CD14-positive monocyte (primary cell): ENCODE measurements around the gene TMEM222. TPM values are rescaled to one million over a fixed set of nuclear protein-coding genes. Genes with fewer than 3 reads are reported as not detected.

Source experiments
- DNase-seq, 3 donors: peaks; one replicate each; pipeline ENCODE4 v3.0.0-alpha.2; 2011 to 2022
- H2AFZ ChIP-seq: 2 replicates; pipeline ENCODE4 v1.6.0; 2012; ENCODE audit warnings: mild to moderate bottlenecking, low read depth, low read length, inconsistent platforms; ENCODE audit not compliant: insufficient read depth, poor library complexity, severe bottlenecking
- H3K27ac ChIP-seq, 2 donors: 1 replicate in 1 of 2; 2 replicates in 1 of 2; pipeline ENCODE4 v1.5.1; 2012 to 2013; ENCODE audit warnings: low read length in 2 of 2, control low read depth in 1 of 2, inconsistent platforms in 1 of 2, low read depth in 1 of 2, mild to moderate bottlenecking in 1 of 2
- H3K27me3 ChIP-seq, 2 donors: one replicate each; pipeline versions ENCODE4 v1.6.0 to v1.6.1; 2011 to 2013; ENCODE audit warnings: low read length in 2 of 2; ENCODE audit not compliant: control insufficient read depth in 2 of 2, insufficient read depth in 2 of 2
- H3K36me3 ChIP-seq, 2 donors: replicated peaks in 1 of 2; 1 replicate in 1 of 2; 2 replicates in 1 of 2; pipeline versions ENCODE4 v1.5.1 to v1.6.1; 2012 to 2013; ENCODE audit warnings: low read length in 2 of 2, control low read depth in 1 of 2, inconsistent platforms in 1 of 2, mild to moderate bottlenecking in 1 of 2; ENCODE audit not compliant: insufficient read depth in 2 of 2, control insufficient read depth in 1 of 2
- H3K4me1 ChIP-seq, 2 donors: 1 replicate in 1 of 2; 2 replicates in 1 of 2; pipeline versions ENCODE4 v1.5.1 to v1.6.1; 2012 to 2013; ENCODE audit warnings: low read length in 2 of 2, control low read depth in 1 of 2, inconsistent platforms in 1 of 2, mild to moderate bottlenecking in 1 of 2, moderate library complexity in 1 of 2; ENCODE audit not compliant: insufficient read depth in 2 of 2, control insufficient read depth in 1 of 2
- H3K4me2 ChIP-seq: replicated peaks from 2 replicates; pipeline ENCODE3; 2012; ENCODE audit warnings: low read length, moderate library complexity, mild to moderate bottlenecking; ENCODE audit not compliant: poor library complexity, severe bottlenecking; ENCODE audit errors: extremely low read depth
- H3K4me3 ChIP-seq, 3 experiments: fragments of 200-600 bp in 1 of 3; sonication (generic) in 1 of 3; replicated peaks in 1 of 3; 1 replicate in 2 of 3; 2 replicates in 1 of 3; pipeline ENCODE4 v1.5.1; 2011 to 2013; ENCODE audit warnings: low read length in 3 of 3, mild to moderate bottlenecking in 3 of 3, control low read depth in 2 of 3, low read depth in 2 of 3, inconsistent platforms in 1 of 3, moderate library complexity in 1 of 3
- H3K79me2 ChIP-seq: 2 replicates; pipeline ENCODE4 v1.6.0; 2012; ENCODE audit warnings: mild to moderate bottlenecking, control low read depth, inconsistent platforms, low read length, moderate library complexity; ENCODE audit not compliant: insufficient read depth
- H3K9ac ChIP-seq: 2 replicates; pipeline ENCODE4 v1.6.0; 2017; ENCODE audit warnings: low read length, mild to moderate bottlenecking; ENCODE audit not compliant: insufficient read depth, poor library complexity, severe bottlenecking
- H3K9me3 ChIP-seq, 2 donors: replicated peaks in 1 of 2; 1 replicate in 1 of 2; 2 replicates in 1 of 2; pipeline versions ENCODE4 v1.5.1 to v1.6.1; 2012 to 2013; ENCODE audit warnings: low read length in 2 of 2, control low read depth in 1 of 2; ENCODE audit not compliant: control insufficient read depth in 1 of 2, insufficient read depth in 1 of 2
- H4K20me1 ChIP-seq: 2 replicates; pipeline ENCODE4 v1.6.0; 2012; ENCODE audit warnings: mild to moderate bottlenecking, low read length, control low read depth, moderate library complexity; ENCODE audit not compliant: insufficient read depth
- H3K27ac Mint-ChIP-seq, 7 donors: one replicate each; pipeline ENCODE4 v1.8.0; 2020; ENCODE audit warnings: mild to moderate bottlenecking in 7 of 7, mixed read lengths in 7 of 7, moderate library complexity in 6 of 7, inconsistent platforms in 2 of 7
- H3K27me3 Mint-ChIP-seq, 3 donors: one replicate each; pipeline ENCODE4 v1.8.0; 2021 to 2022; ENCODE audit warnings: low read depth in 3 of 3, mild to moderate bottlenecking in 3 of 3, mixed read lengths in 3 of 3, moderate library complexity in 3 of 3, inconsistent platforms in 1 of 3
- H3K36me3 Mint-ChIP-seq, 2 donors: one replicate each; pipeline ENCODE4 v1.8.0; 2020; ENCODE audit warnings: mixed read lengths in 2 of 2, inconsistent platforms in 1 of 2, mild to moderate bottlenecking in 1 of 2
- H3K4me1 Mint-ChIP-seq: one replicate; pipeline ENCODE4 v1.8.0; 2020; ENCODE audit warnings: mild to moderate bottlenecking, mixed read lengths
- H3K4me3 Mint-ChIP-seq, 2 donors: one replicate each; pipeline ENCODE4 v1.8.0; 2020; ENCODE audit warnings: mild to moderate bottlenecking in 2 of 2, mixed read lengths in 2 of 2, moderate library complexity in 1 of 2
- H3K9me3 Mint-ChIP-seq, 7 donors: one replicate each; pipeline ENCODE4 v1.8.0; 2020 to 2022; ENCODE audit warnings: mixed read lengths in 7 of 7, mild to moderate bottlenecking in 6 of 7, moderate library complexity in 6 of 7, inconsistent platforms in 2 of 7
- WGBS: methylation state at CpG from one replicate; pipeline ENCODE4 v1.1.5; 2013; ENCODE audit warnings: missing lambda C conversion rate; ENCODE audit not compliant: insufficient coverage; 5-methylcytosine and 5-hydroxymethylcytosine counted together
- intact Hi-C, 2 donors: fragments of 100-400 bp; cut with micrococcal nuclease; formaldehyde crosslinking; loops; one replicate each; pipeline versions ENCODE4 v1.15.0 to v1.15.1; 2023
- polyA plus RNA-seq, 3 donors: library from polyadenylated mRNA; depleted of rRNA in 1 of 3; unstranded in 2 of 3; stranded (reverse) in 1 of 3; fragments of 300-500 nt in 2 of 3; fragments of >200 nt in 1 of 3; fragmentation: Illumina TruSeq in 2 of 3; gene quantifications; 1 replicate in 2 of 3; 2 replicates in 1 of 3; pipeline ENCODE4 v1.2.3, GENCODE V29; 2012 to 2021
- TF ChIP-seq, protein P1 (sequence below): fragments of 200-600 bp; IDR thresholded peaks from one replicate; pipeline ENCODE4 v1.8.0; 2022; ENCODE audit warnings: antibody characterized with exemption, mild to moderate bottlenecking

Gene TMEM222
- polyA plus RNA-seq, 3 donors, result 23.2 to 29.0 (median 24.6) TPM

DNA sequence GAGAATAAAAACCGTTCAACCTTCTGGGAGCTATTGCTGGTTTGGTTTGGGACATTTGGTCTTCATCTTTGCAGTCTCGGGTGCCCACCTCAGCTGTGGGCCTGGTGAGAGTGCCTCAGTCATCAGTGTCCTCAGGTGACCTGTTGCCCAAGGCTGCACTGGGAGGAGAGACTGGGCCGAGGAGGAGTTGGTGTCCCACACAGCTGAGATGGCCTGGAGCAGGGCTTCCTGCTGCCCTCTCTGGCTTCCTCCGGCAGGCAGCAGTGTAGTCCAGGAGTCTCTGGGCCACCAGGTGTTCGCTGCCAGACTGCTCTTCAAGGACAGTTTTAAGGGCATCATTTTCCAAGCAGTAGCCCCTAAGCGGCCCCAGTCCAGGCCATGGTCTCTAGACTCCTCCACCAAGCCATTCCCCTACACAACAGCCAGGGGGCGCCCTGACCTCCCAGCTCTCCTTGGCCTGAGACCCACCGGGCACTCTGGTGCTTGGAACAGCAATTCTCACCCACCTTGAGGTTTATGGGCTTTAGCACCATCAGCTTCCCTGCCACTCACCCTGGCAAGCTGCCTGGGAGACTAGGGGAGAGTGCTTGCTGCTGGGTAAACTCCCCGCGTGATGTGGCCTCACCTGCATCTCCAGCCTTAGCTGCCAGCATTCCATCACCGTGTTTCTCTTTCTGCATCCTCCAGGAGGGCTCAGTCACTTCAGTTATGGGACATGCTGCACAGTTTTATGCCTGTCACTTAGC is 10.7 kb downstream of the TMEM222 start:
- peaks cover 4 to 6% of the 10 kb centered on the region in 2 donors for H3K4me1 ChIP-seq
- WGBS, result 78% methylated on average over 10 of the region's 11 CpGs
- H3K4me3 ChIP-seq, result no peak overlapping the region
- no peak overlapping the region for H3K4me2 ChIP-seq
- H2AFZ ChIP-seq, result no peak overlapping the region
- peaks cover 27% of the 10 kb centered on the region for H3K79me2 ChIP-seq
- peaks cover 7% of the 10 kb centered on the region for H3K4me1 Mint-ChIP-seq
- no peaks in the 10 kb centered on the region for H3K27me3 ChIP-seq
- H3K27ac Mint-ChIP-seq, result peak overlapping the region in 1 of 7 donors; percentile 66
- peak in 2 of 3 donors; percentile 38 to 49 for DNase-seq
- H3K27me3 Mint-ChIP-seq, result peaks cover 0 to 3% (median 2%) of the 10 kb centered on the region in 3 donors
- intact Hi-C loops, result no loop called here
- peak overlapping the region in 1 of 2 donors; percentile 48 for H3K27ac ChIP-seq
- peaks cover 68 to 85% of the 10 kb centered on the region in 2 donors for H3K36me3 ChIP-seq
- no peak overlapping the region for H3K9ac ChIP-seq
- peaks cover 67 to 86% of the 10 kb centered on the region in 2 donors for H3K36me3 Mint-ChIP-seq
- H3K9me3 ChIP-seq, result no peaks in the 10 kb centered on the region
- peaks cover 0 to 2% (median 0%) of the 10 kb centered on the region in 7 donors for H3K9me3 Mint-ChIP-seq
- H3K4me3 Mint-ChIP-seq, result no peak overlapping the region
- TF ChIP-seq, protein P1, sequence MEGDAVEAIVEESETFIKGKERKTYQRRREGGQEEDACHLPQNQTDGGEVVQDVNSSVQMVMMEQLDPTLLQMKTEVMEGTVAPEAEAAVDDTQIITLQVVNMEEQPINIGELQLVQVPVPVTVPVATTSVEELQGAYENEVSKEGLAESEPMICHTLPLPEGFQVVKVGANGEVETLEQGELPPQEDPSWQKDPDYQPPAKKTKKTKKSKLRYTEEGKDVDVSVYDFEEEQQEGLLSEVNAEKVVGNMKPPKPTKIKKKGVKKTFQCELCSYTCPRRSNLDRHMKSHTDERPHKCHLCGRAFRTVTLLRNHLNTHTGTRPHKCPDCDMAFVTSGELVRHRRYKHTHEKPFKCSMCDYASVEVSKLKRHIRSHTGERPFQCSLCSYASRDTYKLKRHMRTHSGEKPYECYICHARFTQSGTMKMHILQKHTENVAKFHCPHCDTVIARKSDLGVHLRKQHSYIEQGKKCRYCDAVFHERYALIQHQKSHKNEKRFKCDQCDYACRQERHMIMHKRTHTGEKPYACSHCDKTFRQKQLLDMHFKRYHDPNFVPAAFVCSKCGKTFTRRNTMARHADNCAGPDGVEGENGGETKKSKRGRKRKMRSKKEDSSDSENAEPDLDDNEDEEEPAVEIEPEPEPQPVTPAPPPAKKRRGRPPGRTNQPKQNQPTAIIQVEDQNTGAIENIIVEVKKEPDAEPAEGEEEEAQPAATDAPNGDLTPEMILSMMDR, result peak; percentile 93
- peaks cover 30% of the 10 kb centered on the region for H4K20me1 ChIP-seq

DNA sequence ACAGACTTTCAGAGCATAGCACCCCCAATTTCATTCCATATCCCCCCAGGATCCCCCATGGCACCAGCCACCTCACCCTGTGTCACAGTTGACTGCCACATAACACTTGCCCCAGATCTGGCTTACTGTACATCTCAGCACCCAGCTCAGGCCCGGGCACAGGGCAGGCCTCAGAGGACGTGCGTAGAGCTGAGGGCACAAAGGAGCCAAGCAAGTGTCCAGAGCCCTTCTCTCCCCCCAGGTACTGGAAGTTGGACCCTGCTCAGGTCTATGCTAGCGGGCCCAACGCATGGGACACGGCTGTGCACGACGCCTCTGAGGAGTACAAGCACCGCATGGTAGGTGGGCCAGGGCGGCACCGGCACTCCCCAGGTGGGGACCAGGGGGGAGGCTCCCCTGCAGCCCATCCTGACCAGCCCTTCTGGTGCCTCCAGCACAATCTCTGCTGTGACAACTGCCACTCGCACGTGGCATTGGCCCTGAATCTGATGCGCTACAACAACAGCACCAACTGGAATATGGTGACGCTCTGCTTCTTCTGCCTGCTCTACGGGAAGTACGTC is 11.8 kb downstream of the TMEM222 start:
- Mint-ChIP-seq H3K4me3 (no peak overlapping the region), H3K27me3 (peaks cover 0 to 2% (median 1%) of the 10 kb centered on the region in 3 donors), H3K9me3 (peaks cover 0 to 2% (median 0%) of the 10 kb centered on the region in 7 donors), H3K27ac (peak overlapping the region in 1 of 7 donors; percentile 35), H3K36me3 (peaks cover 64 to 83% of the 10 kb centered on the region in 2 donors), H3K4me1 (peaks cover 7% of the 10 kb centered on the region)
- TF ChIP-seq, protein P1, result no peak
- Histone ChIP-seq H4K20me1 (peaks cover 20% of the 10 kb centered on the region), H3K4me2 (no peak overlapping the region), H3K27me3 (no peaks in the 10 kb centered on the region), H3K36me3 (peaks cover 63 to 74% of the 10 kb centered on the region in 2 donors), H2AFZ (no peak overlapping the region), H3K9me3 (no peaks in the 10 kb centered on the region), H3K9ac (no peak overlapping the region), H3K79me2 (peaks cover 16% of the 10 kb centered on the region), H3K4me1 (peaks cover 5 to 8% of the 10 kb centered on the region in 2 donors), H3K27ac (no peak overlapping the region), H3K4me3 (no peak overlapping the region)
- intact Hi-C loops, result no loop called here
- DNase-seq, result no peak
- 98% methylated on average over 13 of the region's 17 CpGs for WGBS
